Fibroblast of peridontal ligament (primary cell): ENCODE measurements around the gene FKBP1A.
"Not testable (repeated sequence)": the region's sequence is repeated elsewhere in the genome, so short reads cannot be mapped to it uniquely, and the experiment has no call there.

Experiments
- DNase-seq: peaks from one replicate; pipeline ENCODE4 v3.0.0-alpha.2; 2010; ENCODE audit errors: extremely low read depth

FKBP1A gene

DNA sequence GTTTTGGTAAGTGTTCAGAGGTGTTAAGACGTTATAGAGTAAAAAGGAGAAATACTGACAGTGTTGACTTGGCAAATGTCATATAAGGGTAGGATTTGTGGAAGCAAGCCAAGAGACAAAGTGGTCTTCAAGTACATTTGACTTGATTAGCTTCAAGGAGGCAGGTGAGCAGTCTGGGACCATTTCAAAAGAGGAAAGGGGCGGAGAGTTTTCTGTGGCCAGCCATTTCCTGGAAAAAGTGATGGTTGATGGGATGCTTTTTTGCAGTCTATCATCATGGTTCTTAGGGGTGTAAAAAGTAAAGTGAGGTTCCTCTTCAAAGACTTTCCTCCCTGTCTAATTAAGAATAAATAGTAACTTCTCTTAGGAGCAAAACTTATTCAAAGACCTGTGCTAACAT lies 28.7 kb downstream of the FKBP1A start:
- DNase-seq, result no peak

- no peak for DNase-seq
These were observed 29.3 kb downstream of the FKBP1A start for GRCh38 chr20:1363522-1363921.

DNA sequence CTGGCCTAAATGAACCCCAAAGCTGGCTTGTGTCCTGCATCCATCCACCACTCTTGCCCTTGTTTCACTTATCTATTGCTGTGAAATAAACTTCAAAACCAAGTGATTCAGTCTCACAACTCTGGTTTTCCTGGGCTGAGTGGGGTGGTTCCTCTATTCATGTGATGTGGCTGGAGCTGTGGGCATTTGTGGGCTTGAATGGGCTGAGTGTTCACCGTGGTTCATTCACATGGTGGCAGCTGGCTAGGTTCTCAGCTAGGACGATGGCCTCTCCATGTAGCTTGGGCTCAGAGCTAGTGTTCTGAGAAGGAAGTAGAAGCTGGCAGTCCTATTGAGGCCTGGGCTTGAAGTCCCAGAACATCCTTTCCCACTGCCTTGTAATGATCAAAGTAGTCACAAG lies 30.4 kb downstream of the FKBP1A start:
- no peak for DNase-seq

DNA sequence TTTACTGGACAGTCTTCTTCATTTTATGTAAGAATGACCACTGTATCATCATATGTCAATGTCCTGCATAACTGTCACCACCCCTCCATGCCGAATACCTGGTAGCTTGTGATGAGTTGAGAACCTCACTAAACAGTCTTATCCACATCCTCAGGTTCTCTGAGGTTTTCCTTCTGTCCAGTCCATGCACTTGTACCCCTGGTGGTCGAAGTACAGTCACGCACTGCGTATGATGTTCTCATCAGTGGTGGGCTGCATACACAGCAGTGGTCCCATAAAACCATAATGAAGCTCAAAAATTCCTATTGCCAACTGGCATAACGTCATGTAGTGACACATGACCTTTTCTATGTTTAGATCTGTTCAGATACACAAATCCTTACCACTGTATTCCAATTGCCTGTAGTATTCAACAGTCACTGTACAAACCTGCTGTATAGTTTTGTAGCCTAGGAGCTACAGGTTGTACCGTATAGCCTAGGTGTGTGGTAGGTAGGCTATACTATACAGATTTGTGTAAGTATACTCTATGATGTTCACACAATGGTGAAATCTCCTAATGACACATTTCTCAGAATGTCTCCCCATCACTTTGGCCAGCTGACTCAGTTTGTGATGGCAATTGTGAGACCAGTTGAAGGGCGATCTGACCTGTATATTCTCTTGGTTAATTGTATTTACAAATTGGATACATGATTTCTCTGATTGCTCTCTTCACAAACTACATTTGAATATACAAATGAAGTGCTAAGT lies 32.6 kb downstream of the FKBP1A start:
- DNase-seq, result no peak

DNA sequence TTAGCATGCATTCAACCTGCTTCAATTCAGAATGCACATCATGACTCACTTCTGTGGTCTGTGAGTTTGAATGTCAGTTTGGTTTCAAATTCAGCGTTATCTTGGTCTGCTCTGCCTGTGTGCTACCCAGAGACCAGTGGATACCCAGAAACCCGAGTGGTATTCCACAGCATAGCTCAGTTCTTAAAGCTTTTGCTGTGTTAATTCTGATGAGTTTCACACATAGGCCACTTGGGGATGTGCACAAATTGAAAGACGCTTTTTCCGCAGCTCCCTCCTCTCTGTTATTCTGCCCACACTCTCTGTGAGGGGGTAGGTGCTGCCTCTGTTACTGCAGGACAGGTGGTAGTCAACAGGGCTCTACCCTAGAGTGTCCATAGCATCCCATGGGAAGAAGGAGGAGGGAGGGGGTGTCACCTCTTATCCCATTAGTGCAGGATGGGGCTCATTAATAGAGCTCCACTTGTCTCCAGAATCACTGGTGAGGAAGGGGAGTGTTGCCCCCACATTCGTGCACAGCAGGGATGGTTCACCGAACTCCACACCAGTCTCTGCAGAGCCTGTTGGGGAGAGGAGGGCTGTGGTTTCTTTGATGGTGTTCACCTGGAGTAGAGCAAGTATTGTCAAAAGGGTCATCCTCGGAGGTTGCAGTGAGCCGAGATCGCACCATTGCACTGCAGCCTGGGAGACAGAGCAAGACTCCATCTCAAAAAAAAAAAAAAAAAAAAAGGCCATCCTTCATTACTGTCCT lies 34.8 kb downstream of the FKBP1A start:
- peak; percentile 47 for DNase-seq

- DNase-seq, result no peak
These were observed 38.9 kb downstream of the FKBP1A start for GRCh38 chr20:1353956-1354355.

DNA sequence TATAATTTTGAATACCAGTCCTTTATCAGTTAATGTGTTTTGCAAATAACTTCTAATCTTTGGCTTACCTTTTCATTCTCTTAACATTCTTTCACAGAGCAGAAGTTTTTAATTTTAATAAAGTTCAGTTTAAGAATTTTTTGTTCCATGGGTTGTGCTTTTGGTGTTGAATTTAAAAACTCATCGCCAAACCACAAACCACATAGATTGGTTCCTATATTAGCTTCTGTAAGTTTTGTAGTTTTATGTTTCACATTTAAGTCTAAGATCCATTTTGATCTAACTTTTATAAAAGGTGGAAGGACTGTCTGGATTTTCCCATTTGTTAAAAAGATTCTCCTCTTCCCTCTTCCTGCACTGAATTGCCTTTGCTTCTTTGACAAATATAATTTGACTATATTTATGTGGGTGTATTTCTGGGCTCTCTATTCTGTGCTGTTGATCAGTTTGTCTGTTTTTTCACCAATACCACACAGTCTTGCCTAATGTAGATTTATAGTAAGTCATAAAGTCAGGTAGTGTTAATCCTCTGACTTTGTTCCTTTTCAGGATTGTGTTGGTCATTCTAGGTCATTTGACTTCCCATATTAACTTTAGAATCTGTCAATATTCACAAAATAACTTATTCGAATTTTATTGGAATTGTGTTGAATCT lies 46.4 kb downstream of the FKBP1A start:
- DNase-seq, result no peak

DNA sequence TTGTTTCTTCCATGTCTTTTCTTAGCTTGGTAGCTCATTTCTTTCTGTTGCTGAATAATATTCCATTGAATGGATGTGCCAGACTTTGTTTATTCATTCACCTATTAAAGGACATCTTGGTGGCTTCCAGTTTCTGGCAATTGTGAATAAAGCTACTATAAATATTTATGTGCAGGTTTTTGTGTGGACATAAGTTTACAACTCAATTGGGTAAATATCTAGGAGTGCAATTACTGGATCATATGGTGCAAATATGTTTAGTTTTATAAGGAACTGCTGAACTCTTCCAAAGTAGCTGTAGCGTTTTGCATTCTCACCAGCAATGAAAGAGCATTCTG lies 47.1 kb downstream of the FKBP1A start:
- DNase-seq, result no peak

DNA sequence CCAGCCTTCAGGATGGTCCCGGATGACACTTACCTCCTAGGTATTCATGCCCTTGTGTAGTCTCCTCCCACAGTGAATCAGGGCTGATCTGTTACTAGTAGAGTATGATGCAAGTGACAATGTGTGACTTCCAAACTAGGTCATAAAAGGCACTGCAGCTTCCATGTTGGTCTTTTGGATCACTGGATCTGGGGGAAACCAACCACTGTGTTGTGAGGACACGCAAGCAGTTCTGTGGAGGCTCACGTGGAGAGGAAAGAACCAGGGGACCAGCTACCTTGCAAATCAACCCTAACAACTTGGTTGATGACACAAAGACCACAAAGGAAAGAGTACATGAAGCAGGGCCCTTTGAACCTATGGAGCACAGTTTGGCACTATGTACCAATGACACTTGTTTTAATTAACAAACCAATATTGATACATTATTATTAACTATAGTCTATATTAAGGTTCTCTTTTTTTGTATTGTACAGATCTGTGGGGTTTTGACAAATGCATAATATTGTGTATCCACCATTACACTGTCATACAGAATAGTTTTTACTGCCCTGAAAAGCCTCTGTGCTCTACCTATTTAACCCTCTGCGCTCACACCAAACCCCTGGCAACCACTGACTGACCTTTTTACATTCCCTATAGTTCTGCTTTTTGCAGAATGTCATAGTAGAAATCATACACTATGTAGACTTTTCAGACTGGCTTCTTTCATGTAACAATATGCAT lies 47.7 kb downstream of the FKBP1A start:
- DNase-seq, result no peak

- DNase-seq, result not testable (repeated sequence)
These were observed 49.3 kb downstream of the FKBP1A start for GRCh38 chr20:1343446-1344124.

- DNase-seq, result peak; percentile 44
These were observed 51.1 kb downstream of the FKBP1A start for GRCh38 chr20:1341561-1342265.

DNA sequence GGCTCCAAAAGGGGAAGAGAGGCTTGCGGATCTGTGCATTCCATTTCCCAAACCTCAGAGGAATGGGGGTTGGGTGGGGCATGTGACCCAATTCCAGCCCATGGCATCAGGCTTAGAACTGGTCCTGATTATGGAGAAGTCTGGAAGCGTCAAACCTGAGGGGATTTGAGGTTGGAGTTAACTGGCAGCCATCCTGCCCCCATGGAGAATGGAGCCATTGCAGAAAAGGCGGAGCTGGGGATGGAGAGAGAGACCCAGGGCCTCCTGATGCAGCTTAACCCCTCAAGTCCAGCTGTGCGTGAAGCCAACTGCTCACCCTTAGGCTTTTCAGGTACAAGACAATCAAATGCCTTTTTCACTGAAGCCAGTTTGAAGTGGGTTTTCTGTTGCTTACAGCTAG lies 54.1 kb downstream of the FKBP1A start:
- DNase-seq, result peak; percentile 48

DNA sequence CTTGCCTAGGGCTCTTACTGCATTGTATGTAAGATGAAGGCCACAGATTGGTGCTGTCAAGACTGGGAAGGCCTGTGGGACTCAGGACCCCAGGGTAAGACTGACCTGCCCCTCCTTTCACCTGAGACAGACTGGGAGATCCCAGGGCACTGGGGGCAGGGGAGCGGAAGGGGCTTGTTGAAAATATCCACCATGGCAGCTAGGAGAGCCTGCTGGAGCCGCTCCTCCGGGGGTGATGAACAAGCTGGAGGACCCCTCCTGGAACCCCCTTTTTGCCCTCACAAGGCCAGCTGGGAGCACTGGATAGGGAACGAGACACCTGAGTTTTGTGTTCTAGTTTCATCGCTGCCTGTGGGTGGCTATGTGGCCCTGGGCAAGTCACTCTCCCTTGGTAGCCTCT lies 54.8 kb downstream of the FKBP1A start:
- no peak for DNase-seq

- DNase-seq, result no peak
These were observed 55.4 kb downstream of the FKBP1A start for GRCh38 chr20:1337441-1337840.

GRCh38 chr20:1336699-1337367 lies 56.0 kb downstream of the FKBP1A start:
- no peak for DNase-seq

DNA sequence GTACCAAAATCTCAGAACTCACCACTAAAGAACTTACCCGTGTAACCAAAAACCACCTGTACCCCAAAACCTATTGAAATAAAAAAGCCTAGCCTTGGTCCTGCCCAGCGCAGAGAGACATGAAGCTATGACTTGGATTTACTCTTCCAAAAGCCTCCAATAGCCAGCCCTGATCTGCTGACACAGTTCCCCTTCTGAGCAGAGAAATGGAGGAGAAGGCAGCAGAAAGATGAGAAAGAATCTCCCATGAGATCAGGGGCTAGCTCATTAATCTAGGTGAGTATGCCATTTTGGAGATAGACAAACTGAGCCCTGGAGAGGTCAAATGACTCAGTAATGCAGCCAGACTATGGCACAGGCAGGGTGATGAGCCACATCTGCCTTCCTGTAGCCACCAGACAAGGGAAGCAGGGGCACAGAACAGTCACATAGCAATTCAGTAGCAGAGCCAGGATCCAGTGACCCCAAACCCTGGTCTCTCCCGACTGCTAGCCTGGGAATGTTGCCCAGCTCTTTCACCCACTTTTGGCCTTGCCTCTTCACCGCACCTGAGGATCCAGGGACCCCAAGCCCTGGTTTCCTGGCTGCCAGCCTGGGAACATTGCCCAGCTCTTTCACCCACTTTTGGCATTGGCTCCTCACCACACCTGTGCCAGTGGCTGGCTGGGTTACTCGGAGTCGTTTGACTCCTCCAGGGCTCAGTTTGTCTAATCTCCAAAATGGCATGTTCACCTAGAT lies 56.7 kb downstream of the FKBP1A start:
- DNase-seq, result no peak

GRCh38 chr20:1334761-1335160 lies 58.1 kb downstream of the FKBP1A start:
- no peak for DNase-seq

GRCh38 chr20:1334370-1334731 lies 58.5 kb downstream of the FKBP1A start:
- no peak for DNase-seq

- DNase-seq, result no peak
These were observed 59.1 kb downstream of the FKBP1A start for GRCh38 chr20:1333462-1334369.
